Right lung (tissue), 5 donors: ENCODE data around the gene SLIT2. TPM values are rescaled to one million over a fixed set of nuclear protein-coding genes. Genes with fewer than 3 reads are reported as not detected.

Source experiments
- DNase-seq, 2 donors: peaks; one replicate each; pipeline ENCODE4 v3.0.0-alpha.2; 2013
- polyA plus RNA-seq, 5 donors: library from polyadenylated mRNA; unstranded; fragments of 120-200 nt; gene quantifications; one replicate each; pipeline versions ENCODE4 v1.2.1 to v1.2.3, GENCODE V29; 2013; ENCODE audit warnings: inconsistent platforms in 1 of 5, low replicate concordance in 1 of 5; ENCODE audit not compliant: insufficient read length in 5 of 5, insufficient read depth in 1 of 5

SLIT2 gene
- polyA plus RNA-seq, 5 donors = 112 to 171 (median 154) TPM

- DNase-seq = no peak
These were observed 10.5 kb downstream of the SLIT2 start for GRCh38 chr4:20262221-20262620.

DNA sequence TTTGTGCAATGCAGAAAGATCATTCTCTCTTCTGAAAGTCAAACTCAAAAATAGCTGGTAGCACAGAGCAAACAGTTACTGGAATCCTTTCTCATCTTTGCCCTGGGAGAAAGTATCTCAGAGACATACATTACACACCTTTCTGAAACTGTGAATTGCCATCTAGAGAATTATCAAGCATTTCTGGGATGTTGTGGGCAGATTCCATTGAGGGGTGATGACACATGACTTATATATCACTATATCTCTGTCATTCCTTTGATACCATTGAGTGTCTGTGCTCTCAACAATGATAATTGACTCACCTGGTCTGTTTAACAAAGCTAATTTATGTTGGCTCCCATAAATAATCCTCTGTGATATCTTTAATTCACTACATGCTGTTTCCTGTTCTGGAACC is 13.0 kb downstream of the SLIT2 start:
- DNase-seq = no peak

DNA sequence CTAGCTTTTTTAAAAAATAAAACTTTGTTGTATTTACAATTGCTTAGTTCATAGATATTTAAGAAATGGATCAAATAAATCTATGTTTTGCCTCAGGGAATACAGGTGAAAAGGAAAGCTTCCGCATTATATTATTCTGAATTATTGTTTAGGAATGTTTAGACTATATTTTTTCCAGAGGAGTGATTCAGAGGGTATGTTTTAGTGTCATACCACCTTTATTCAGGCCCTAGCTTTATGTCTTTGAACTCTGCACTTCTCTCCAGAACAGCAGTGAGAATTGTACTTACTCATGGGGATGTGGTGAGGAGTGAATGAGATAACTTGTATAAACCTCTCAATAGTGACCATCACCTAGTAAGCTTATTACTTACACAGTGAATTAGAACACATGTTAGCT is 14.0 kb downstream of the SLIT2 start:
- no peak for DNase-seq

DNA sequence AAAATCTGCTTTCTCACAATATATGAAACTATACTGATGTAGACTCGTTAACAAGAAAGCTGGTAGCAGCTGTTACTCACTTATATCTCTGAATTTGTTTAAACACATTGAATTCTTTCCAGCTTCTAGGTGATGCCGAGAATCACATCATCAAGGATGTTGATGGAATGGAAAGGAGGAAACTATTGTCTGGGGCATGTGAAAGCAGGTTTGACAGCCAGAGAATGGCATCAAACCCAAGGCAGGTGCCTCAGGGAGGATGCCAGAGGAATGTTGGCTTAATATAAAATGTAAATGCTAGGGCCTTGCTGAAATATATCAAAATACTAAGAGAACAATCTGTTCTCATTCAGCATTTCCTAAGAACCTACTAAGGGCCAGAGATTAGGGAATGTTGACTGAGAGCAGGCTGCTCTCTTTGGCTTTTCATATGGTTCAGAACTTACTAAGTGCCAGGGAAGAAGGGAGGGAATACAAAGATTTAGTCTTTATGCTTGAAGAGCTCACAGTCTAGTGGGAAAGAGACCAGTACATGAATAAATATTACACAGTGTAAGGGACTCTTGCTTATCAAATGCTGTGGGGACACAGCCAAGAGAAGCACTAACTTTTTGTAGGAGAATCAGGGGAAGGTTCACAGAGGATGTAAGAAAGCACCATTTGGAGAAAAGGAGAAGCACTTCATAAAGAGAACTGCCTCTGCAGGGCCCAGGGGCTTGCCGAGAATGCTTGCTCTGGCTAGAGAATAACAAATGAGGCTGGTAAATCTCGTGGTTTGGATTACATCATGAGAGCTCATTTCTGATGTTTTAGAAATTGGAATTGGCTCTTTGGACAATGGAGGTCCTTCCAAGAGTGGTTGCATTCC is 14.7 kb downstream of the SLIT2 start:
- no peak for DNase-seq

DNA sequence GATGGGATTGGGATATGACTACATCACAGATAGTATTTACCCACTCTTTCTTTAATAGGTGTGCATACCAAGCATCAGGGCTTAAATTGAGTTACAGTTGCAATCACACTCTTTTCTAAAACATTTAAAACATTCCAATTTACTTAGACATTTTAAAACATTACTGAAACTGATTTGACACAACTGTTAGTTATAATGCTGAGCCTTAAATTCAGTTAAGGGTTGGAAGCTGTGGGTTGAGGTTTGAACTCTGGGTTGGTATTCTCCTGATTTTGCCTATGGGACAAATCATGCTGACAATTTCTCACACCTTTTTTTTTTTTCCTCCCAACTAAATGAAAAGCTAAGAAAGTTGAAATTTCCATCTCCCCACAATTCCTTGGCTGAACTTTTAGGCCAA is 16.3 kb downstream of the SLIT2 start:
- DNase-seq = no peak

DNA sequence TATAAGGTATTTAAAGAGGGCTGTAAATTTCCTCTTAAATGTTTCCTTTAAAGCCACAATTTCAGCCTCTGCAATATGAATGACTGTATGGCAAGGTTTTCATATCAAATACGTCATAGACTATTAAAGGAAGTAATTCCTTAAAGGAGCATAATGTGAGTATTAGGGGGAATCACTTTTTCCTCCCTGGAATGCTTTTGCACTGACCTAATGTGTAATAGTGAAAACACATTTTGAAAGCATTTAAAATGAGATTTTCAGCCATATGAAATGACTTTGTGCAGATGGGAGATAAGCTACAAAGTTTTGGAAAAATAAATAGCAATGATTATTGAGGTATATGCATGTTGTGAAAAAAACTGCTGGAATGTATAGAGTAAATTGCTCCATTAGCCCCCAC is 17.6 kb downstream of the SLIT2 start:
- DNase-seq = no peak

DNA sequence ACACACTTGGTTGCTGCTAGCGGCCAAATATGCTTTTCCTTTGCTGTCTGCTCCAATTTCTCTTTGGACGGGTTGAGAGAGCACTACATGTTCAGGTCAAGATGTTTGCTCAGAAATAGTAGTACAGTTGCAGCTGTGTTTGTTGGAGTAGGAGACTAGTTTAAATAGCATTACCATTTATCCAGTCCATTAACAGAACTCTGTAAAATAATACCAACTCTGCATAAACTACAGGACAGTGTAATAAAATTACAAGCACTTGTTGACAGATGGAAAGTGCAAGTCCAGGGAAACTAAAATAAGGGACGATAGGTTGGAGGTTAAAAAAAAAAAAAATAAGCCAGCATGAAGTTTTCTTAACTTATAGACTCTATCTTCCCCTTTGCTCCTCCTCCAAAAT is 20.2 kb downstream of the SLIT2 start:
- no peak for DNase-seq

DNA sequence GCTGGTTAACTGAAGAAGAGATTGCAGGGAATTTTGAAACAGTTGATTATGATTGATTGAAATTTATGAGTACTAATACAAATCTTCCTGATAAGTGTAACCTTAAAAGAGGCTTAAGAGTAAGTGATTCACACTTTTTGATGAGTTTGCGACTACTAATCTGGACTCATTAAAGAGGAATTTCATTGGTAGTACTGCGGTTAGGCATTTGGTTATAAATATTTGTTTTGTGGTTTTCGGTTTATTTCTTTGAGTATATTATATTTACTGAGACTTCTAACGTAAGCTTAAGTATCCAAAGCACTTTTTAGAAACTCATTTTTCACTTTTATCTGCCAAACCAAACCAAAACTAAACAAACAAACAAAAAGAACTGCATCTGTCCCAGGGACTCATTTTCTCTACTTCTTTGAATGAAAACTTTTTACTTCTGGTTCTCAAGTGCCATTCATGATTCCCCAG is 20.7 kb downstream of the SLIT2 start:
- DNase-seq = no peak

GRCh38 chr4:20273793-20274192 is 22.1 kb downstream of the SLIT2 start:
- no peak for DNase-seq

GRCh38 chr4:20276848-20277247 is 25.1 kb downstream of the SLIT2 start:
- DNase-seq = no peak

DNA sequence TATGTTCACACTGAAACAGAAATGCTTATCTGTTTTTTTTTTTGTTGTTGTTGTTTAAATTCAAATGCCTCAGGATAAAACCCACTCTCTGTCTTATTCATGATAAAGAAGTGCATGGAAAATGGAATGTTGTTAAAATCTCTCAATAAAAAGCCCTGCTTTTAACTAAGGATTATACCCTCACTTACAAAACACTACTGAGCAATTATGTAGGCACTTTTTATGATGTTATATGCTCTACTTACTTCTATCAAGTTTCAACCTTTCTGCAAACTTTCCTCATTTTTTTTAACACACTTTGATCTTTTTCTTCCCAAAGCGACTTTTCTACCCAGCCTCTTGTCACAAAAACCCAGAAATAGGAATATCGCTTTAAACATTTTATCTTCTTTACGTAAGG is 26.5 kb downstream of the SLIT2 start:
- DNase-seq = no peak

- DNase-seq = no peak
These were observed 27.7 kb downstream of the SLIT2 start for GRCh38 chr4:20279381-20279780.

GRCh38 chr4:20281453-20281852 is 29.7 kb downstream of the SLIT2 start:
- DNase-seq = no peak

DNA sequence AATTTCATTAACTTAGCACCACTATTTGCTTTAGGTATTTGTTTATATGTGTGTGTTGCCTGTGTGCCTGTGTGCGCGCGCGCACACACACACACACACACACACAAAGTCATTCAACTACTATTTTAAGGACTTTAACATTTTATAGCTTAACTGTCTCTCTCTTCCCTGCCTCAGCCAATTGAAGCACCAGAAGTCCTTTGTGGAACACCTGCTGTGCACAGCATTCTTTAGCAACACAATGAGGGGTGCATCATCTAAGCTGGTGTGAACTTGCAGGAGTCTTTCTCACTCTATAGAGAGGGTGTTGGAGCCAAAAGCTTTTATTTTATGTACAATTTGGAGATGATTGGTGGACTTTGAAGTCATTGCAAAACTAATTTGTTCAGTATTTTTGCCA is 31.3 kb downstream of the SLIT2 start:
- DNase-seq = no peak

GRCh38 chr4:20284990-20285389 is 33.3 kb downstream of the SLIT2 start:
- DNase-seq = no peak

GRCh38 chr4:20287246-20287645 is 35.5 kb downstream of the SLIT2 start:
- no peak for DNase-seq

DNA sequence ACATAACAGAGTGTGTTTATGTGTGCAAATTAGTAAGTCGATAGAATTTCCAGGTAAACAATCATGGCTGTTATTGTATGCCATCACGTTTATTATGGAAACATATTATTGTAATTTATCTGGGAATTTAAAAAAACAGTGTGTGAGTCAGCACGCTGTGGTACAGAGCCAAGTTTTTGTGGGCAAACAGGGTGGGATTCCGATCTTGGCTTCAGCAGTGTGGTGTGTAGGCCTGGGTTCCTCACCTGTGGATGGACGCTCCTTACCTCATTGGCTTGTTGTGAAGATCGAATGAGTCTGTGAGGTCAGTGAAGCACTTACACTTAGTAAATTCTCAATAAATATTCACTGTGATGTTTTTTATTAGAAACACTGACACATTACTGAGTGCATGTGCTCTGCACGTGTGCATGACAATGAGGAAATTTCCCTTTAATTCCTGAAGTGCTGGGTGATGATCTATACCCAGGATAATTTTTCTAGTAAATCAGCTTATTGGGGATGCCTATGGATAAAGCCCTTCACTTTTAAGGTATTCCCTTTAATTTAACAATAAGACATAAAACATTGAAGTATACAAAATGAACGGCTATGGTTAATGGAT is 36.4 kb downstream of the SLIT2 start:
- DNase-seq = no peak

DNA sequence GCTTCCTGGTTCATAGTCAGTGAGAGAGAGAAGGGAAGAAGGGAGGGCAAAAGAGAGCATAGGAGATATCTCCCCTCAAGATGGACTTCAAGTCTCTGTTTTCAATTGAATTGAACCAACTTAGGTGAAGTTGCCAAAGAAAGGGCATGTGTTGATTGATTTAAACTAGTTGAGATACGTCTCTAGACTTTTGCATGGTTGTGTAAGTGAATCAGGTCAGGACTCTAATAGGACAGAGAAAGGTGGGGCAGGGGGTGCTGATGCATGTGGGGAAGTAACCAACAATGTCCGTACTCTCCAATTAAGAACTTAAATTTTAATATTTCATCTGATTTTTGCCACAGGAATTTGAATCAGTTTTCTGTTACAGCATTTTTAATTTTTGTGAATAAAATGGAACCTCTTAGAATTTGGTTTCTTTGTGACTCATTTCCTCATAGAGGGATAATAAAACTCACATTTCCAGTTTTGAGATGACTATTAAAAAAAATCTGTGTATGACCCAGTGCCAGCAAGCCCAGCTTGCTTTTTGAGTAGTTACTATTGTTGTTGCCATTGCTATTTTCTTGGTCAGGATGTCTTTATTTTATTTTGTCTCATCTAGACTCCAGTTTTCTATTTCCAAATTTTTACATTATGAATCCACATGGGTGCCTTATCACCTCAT is 37.3 kb downstream of the SLIT2 start:
- no peak for DNase-seq

DNA sequence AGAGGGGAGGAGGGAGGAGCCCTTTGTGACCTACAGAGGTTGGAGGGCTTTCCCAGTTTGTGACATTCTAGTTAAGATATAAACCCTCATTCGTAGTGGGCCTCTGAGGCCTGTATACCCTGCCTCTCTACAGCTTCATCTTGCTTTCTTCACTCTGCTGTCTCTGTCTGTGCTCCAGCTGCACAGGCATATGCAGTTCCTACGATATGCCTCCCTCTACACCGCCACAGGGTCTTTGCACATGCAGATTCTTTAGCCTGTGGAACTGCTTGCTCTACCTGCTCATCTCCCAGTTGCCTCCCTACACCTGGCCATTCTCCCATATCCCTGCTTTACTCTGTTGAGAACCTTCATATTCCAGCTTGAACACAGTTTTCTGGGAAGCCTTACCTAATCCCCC is 38.1 kb downstream of the SLIT2 start:
- DNase-seq = no peak

DNA sequence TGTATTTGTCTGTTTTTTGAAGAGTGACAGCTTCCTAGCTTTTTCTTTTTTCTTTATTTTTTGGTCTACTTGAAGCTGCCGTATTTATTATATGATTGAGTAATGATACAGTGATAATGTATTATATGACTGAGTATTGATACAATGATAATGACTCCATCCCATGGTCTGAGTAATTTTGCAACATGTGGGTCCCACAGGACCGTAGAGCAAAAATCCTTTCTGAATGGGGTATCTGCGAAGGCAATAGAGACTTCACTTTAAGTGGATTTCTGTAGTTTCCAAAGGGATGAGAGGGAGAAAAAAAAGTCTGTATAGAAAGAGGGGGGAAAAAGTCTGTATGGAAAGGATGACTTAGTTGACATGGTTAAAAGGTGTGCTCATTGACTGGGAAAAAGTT is 41.0 kb downstream of the SLIT2 start:
- DNase-seq = no peak

DNA sequence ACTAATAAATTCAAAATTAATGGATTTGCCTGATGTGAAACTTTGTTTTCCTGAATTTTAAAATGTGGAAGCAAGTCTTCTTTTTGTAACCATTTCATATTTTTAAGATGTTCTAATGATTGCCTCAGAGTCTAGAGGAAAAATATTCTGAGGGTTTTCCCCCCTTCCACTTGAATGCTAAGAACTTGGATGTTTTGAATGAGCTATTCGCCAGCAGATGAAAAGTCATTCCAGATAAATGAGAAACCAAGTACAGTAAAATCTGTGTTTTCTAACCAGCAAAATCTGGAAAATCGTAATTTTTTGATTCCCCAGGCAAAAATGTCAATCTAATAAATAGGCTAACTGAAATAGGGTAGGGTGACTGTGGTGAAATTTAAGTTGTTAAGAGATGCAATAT is 45.6 kb downstream of the SLIT2 start:
- DNase-seq = no peak

- no peak for DNase-seq
These were observed 46.1 kb downstream of the SLIT2 start for GRCh38 chr4:20297783-20298182.

GRCh38 chr4:20298455-20298854 is 46.8 kb downstream of the SLIT2 start:
- DNase-seq = no peak
